Loucy (cell line): ENCODE measurements around the gene HOXA6.

ENCODE experiments used
- CTCF ChIP-seq: fragments of 200-600 bp; sonication (generic); conservative IDR thresholded peaks from 2 replicates; pipeline ENCODE4 v1.5.1; 2014; ENCODE audit warnings: mild to moderate bottlenecking, antibody characterized with exemption, low read length
- EZH2phosphoT487 ChIP-seq: fragments of 200-600 bp; IDR thresholded peaks from 2 replicates; pipeline ENCODE4 v1.6.1; 2018; ENCODE audit warnings: antibody characterized with exemption, mild to moderate bottlenecking, moderate library complexity, borderline replicate concordance

- TF ChIP-seq CTCF, result no peak
- no peak for TF ChIP-seq EZH2phosphoT487
These were observed 27.5 kb upstream of the HOXA6 start for GRCh38 chr7:27174874-27175625.
